GM12878 (cell line): ENCODE results near the gene COA5.

Experiments used
- CBX3 ChIP-seq: fragments of 200-600 bp; sonication (generic); IDR thresholded peaks from 2 replicates; pipeline ENCODE4 v1.6.1; 2016; ENCODE audit warnings: low read depth, borderline replicate concordance
- EZH2 ChIP-seq: IDR thresholded peaks from 2 replicates; pipeline ENCODE4 v1.6.1; 2012; ENCODE audit warnings: low read depth, mild to moderate bottlenecking, control low read depth, inconsistent platforms, low read length, borderline replicate concordance; ENCODE audit not compliant: control insufficient read depth
- GABPA ChIP-seq: IDR thresholded peaks from 2 replicates; pipeline ENCODE4 v1.6.1; 2014; ENCODE audit warnings: antibody characterized with exemption, low read depth, mild to moderate bottlenecking, inconsistent platforms
- NR2C2 ChIP-seq: IDR thresholded peaks from 2 replicates; pipeline ENCODE4 v1.6.1; 2011; ENCODE audit warnings: borderline replicate concordance, low read depth; ENCODE audit not compliant: control insufficient read depth, insufficient read length
- POLR2AphosphoS2 ChIP-seq: IDR thresholded peaks from 2 replicates; pipeline ENCODE4 v1.6.1; 2011; ENCODE audit warnings: low read depth, mild to moderate bottlenecking, low read length, improper control_type of control experiment, moderate library complexity
- RFX5 ChIP-seq: IDR thresholded peaks from 2 replicates; pipeline ENCODE4 v1.6.1; 2011; ENCODE audit warnings: low read depth, low read length, improper control_type of control experiment
- SIN3A ChIP-seq: IDR thresholded peaks from 2 replicates; pipeline ENCODE4 v1.6.1; 2012; ENCODE audit warnings: low read depth, low read length, improper control_type of control experiment
- SREBF2 ChIP-seq: IDR thresholded peaks from 2 replicates; pipeline ENCODE4 v1.6.1; 2012; ENCODE audit warnings: mild to moderate bottlenecking, low read length
- STAT1 ChIP-seq: fragments of 450-650 bp; conservative IDR thresholded peaks from 2 replicates; pipeline ENCODE4 v1.6.1; 2014; ENCODE audit warnings: antibody characterized with exemption, mild to moderate bottlenecking
- TCF7 ChIP-seq: IDR thresholded peaks from 2 replicates; pipeline ENCODE4 v1.6.1; 2014; ENCODE audit warnings: antibody characterized with exemption, borderline replicate concordance
- YY1 ChIP-seq: IDR thresholded peaks from 2 replicates; pipeline ENCODE4 v1.6.1; 2011; ENCODE audit warnings: low read depth, mild to moderate bottlenecking, low read length
- ZNF217 ChIP-seq: fragments of 450-650 bp; IDR thresholded peaks from 2 replicates; pipeline ENCODE4 v1.6.1; 2017; ENCODE audit warnings: antibody characterized with exemption, mild to moderate bottlenecking
- TF ChIP-seq, protein P1 (sequence below), 3 experiments: IDR thresholded peaks in 2 of 3; conservative IDR thresholded peaks in 1 of 3; 2 replicates each; pipeline ENCODE4 v1.5.1; 2011; ENCODE audit warnings: low read depth in 3 of 3, low read length in 3 of 3, mild to moderate bottlenecking in 3 of 3, control low read depth in 2 of 3, moderate library complexity in 2 of 3, inconsistent platforms in 1 of 3, mixed read lengths in 1 of 3; ENCODE audit not compliant: control insufficient read depth in 2 of 3, insufficient read depth in 1 of 3; ENCODE audit errors: extremely low read depth in 1 of 3

- TF ChIP-seq NR2C2 (no peak), ZNF217 (no peak), GABPA (no peak), EZH2 (no peak), SIN3A (no peak), CBX3 (no peak), STAT1 (no peak), POLR2AphosphoS2 (no peak), RFX5 (no peak), YY1 (no peak), TCF7 (no peak), SREBF2 (no peak)
- TF ChIP-seq, protein P1, sequence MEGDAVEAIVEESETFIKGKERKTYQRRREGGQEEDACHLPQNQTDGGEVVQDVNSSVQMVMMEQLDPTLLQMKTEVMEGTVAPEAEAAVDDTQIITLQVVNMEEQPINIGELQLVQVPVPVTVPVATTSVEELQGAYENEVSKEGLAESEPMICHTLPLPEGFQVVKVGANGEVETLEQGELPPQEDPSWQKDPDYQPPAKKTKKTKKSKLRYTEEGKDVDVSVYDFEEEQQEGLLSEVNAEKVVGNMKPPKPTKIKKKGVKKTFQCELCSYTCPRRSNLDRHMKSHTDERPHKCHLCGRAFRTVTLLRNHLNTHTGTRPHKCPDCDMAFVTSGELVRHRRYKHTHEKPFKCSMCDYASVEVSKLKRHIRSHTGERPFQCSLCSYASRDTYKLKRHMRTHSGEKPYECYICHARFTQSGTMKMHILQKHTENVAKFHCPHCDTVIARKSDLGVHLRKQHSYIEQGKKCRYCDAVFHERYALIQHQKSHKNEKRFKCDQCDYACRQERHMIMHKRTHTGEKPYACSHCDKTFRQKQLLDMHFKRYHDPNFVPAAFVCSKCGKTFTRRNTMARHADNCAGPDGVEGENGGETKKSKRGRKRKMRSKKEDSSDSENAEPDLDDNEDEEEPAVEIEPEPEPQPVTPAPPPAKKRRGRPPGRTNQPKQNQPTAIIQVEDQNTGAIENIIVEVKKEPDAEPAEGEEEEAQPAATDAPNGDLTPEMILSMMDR (IDR thresholded peaks at IDR 0.05 in 2 of 3, conservative IDR thresholded peaks at IDR 0.05 in 1 of 3; ENCODE audit: control insufficient read depth in 2 of 3, extremely low read depth in 1 of 3, insufficient read depth in 1 of 3, low read depth in 3 of 3, low read length in 3 of 3) = no peak
Measured at GRCh38 chr2:98632351-98632750, 24.0 kb upstream of the COA5 start.
